Measurements from ENCODE around the gene B4GALNT3. TPM values are rescaled to one million over a fixed set of nuclear protein-coding genes. Genes with fewer than 3 reads are reported as not detected.

Gene B4GALNT3
- total RNA-seq, 2 experiments from 2014 or later = 3.4 to 5.4 TPM

DNA sequence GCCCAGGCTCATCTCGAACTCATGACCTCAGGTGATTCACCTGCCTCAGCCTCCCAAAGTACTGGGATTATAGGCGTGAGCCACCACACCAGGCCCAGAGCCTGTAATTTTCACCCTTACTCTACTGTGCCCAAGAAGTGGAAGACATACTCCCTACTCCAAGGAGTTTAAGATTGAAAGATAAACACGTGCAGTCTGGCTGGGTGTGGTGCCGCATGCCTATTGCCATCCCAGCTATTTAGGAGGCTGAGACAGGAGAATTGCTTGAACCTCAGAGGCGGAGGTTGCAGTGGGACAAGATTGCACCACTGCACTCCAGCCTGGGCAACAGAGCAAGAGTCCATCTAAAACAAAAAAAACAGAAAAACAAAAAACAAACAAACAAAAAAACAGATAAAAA, 113.5 kb downstream of the B4GALNT3 start:
- Histone ChIP-seq H3K79me2 (ENCODE audit: insufficient read depth, low read depth, low read length) (no peaks in the 10 kb centered on the region), H3K36me3 (ENCODE audit: insufficient read depth, low read length) (no peaks in the 10 kb centered on the region), H3K9me2 (ENCODE audit: insufficient read depth, low read length) (no peaks in the 10 kb centered on the region), H4K20me1 (ENCODE audit: insufficient read depth, low read length) (no peaks in the 10 kb centered on the region), H3K4me3 (ENCODE audit: low read depth, low read length, poor library complexity, severe bottlenecking) (no peak overlapping the region), H3K9me3 (ENCODE audit: low read length) (no peaks in the 10 kb centered on the region), H3K27ac (ENCODE audit: low read depth, low read length, poor library complexity, severe bottlenecking) (no peak overlapping the region), H2AFZ (ENCODE audit: low read length) (no peak overlapping the region), H3K4me2 (ENCODE audit: low read length) (no peak overlapping the region), H3K4me1 (ENCODE audit: insufficient read depth, low read length, poor library complexity, severe bottlenecking) (peaks cover 22% of the 10 kb centered on the region)
- DNase-seq (ENCODE audit: low spot score) = no peak
- no TSS peak for BruUV-seq (replicated peaks)
- ChIA-PET CTCF (ENCODE audit: unreplicated experiment) (no interaction called here), POLR2A (interaction anchor here (0.6 to 1.0 kb wide), 2 partner anchors 104 to 176 kb away, joined by 3 to 7 read pairs; no protein-coding TSS in a partner anchor)
- intact Hi-C loops (cut with micrococcal nuclease; ENCODE audit: unreplicated experiment) = loop anchor here (10.0 kb wide), 2 partner anchors 102 to 522 kb away; no protein-coding TSS in a partner anchor
- TF ChIP-seq EZH2phosphoT487 (IDR thresholded peaks at IDR 0.05; ENCODE audit: borderline replicate concordance, low read depth, low read length) = no peak
- TF ChIP-seq, protein P1, sequence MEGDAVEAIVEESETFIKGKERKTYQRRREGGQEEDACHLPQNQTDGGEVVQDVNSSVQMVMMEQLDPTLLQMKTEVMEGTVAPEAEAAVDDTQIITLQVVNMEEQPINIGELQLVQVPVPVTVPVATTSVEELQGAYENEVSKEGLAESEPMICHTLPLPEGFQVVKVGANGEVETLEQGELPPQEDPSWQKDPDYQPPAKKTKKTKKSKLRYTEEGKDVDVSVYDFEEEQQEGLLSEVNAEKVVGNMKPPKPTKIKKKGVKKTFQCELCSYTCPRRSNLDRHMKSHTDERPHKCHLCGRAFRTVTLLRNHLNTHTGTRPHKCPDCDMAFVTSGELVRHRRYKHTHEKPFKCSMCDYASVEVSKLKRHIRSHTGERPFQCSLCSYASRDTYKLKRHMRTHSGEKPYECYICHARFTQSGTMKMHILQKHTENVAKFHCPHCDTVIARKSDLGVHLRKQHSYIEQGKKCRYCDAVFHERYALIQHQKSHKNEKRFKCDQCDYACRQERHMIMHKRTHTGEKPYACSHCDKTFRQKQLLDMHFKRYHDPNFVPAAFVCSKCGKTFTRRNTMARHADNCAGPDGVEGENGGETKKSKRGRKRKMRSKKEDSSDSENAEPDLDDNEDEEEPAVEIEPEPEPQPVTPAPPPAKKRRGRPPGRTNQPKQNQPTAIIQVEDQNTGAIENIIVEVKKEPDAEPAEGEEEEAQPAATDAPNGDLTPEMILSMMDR (conservative IDR thresholded peaks at IDR 0.05; ENCODE audit: low read length) = no peak

DNA sequence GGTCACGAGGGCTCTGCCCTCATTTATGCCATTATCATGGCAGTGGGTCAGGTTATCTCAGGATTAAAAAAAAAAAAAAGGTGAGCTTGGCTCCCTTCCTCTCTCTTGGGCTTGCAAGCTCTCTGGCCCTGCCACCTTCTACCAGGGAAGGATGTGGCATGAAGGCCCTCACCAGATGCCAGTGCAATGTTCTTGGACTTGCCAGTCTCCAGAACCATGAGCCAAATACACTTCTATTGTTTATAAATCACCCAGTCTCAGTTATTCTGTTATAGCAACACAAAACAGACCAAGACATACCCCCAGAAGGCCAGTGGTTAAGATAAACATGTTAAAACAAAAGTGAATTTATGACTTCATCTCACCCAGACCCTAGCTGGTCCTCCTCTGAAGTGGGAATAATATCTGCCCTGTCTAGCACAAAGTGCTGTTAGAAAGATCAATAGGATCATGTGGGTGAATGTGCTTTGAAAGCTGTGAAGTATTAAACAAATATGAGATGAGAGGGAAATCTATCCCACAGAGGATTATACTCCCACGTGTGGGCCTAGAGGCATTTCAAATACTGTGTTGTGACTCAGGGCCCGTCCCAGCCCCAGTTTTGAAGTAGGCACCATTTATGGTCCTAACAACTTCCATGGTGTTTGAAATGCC, 114.9 kb downstream of the B4GALNT3 start:
- H3K27ac ChIP-seq (ENCODE audit: low read depth, low read length, poor library complexity, severe bottlenecking) = no peak overlapping the region
- H3K4me2 ChIP-seq (ENCODE audit: low read length) = no peak overlapping the region
- H3K9me2 ChIP-seq (ENCODE audit: insufficient read depth, low read length) = no peaks in the 10 kb centered on the region
- H3K9me3 ChIP-seq (ENCODE audit: low read length) = no peaks in the 10 kb centered on the region
- no peaks in the 10 kb centered on the region for H3K36me3 ChIP-seq (ENCODE audit: insufficient read depth, low read length)
- CTCF ChIA-PET (ENCODE audit: unreplicated experiment) = no interaction called here
- POLR2A ChIA-PET = interaction anchor here (1.6 kb wide), 1 partner anchor 154 kb away, joined by 3 read pairs; no protein-coding TSS in a partner anchor
- H4K20me1 ChIP-seq (ENCODE audit: insufficient read depth, low read length) = no peaks in the 10 kb centered on the region
- H2AFZ ChIP-seq (ENCODE audit: low read length) = no peak overlapping the region
- no peak overlapping the region for H3K4me3 ChIP-seq (ENCODE audit: low read depth, low read length, poor library complexity, severe bottlenecking)
- no peaks in the 10 kb centered on the region for H3K79me2 ChIP-seq (ENCODE audit: insufficient read depth, low read depth, low read length)
- BruUV-seq (replicated peaks) = no TSS peak
- peaks cover 18% of the 10 kb centered on the region for H3K4me1 ChIP-seq (ENCODE audit: insufficient read depth, low read length, poor library complexity, severe bottlenecking)
- no peak for DNase-seq (ENCODE audit: low spot score)
- no peak for TF ChIP-seq EZH2phosphoT487 (IDR thresholded peaks at IDR 0.05; ENCODE audit: borderline replicate concordance, low read depth, low read length)
- TF ChIP-seq, protein P1 (conservative IDR thresholded peaks at IDR 0.05; ENCODE audit: low read length) = no peak
- intact Hi-C loops (cut with micrococcal nuclease; ENCODE audit: unreplicated experiment) = loop anchor here (10.0 kb wide), 2 partner anchors 100 to 520 kb away; no protein-coding TSS in a partner anchor

DNA sequence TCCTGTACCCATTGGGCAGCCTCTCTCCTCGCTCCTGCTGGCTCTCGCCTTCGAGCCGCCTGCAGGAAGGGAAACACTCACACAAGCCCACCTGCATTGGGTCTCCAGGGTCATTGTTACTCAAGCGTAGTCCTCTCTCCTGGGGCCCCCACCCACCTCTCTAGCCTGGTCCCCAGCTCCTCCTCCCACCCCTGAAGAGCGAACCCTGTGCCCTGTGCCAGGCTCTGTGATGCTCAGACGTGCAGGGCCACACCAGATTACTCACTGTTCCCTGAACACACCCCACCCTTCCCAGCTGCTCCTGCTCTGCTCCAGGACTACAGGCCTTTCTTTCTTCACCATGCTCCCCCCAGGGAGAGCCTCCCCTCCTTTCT, 115.4 kb downstream of the B4GALNT3 start:
- BruUV-seq (replicated peaks) = no TSS peak
- no peaks in the 10 kb centered on the region for H3K36me3 ChIP-seq (ENCODE audit: insufficient read depth, low read length)
- no peak overlapping the region for H3K4me2 ChIP-seq (ENCODE audit: low read length)
- ChIA-PET CTCF (ENCODE audit: unreplicated experiment) (interaction anchor here (1.3 to 1.5 kb wide), 2 partner anchors 176 to 375 kb away, joined by 4 to 9 read pairs; partner anchors contain the start of gene RAD52), POLR2A (interaction anchor here (1.2 to 3.1 kb wide), 3 partner anchors 110 to 176 kb away, joined by 3 to 14 read pairs (median 3); no protein-coding TSS in a partner anchor)
- no peak overlapping the region for H3K27ac ChIP-seq (ENCODE audit: low read depth, low read length, poor library complexity, severe bottlenecking)
- H3K79me2 ChIP-seq (ENCODE audit: insufficient read depth, low read depth, low read length) = no peaks in the 10 kb centered on the region
- peaks cover 15% of the 10 kb centered on the region for H3K4me1 ChIP-seq (ENCODE audit: insufficient read depth, low read length, poor library complexity, severe bottlenecking)
- H3K9me2 ChIP-seq (ENCODE audit: insufficient read depth, low read length) = no peaks in the 10 kb centered on the region
- TF ChIP-seq EZH2phosphoT487 (IDR thresholded peaks at IDR 0.05; ENCODE audit: borderline replicate concordance, low read depth, low read length) = no peak
- TF ChIP-seq, protein P1 (conservative IDR thresholded peaks at IDR 0.05; ENCODE audit: low read length) = no peak
- H4K20me1 ChIP-seq (ENCODE audit: insufficient read depth, low read length) = no peaks in the 10 kb centered on the region
- no peak for DNase-seq (ENCODE audit: low spot score)
- intact Hi-C loops (cut with micrococcal nuclease; ENCODE audit: unreplicated experiment) = loop anchor here (10.0 kb wide), 2 partner anchors 100 to 520 kb away; no protein-coding TSS in a partner anchor
- H3K4me3 ChIP-seq (ENCODE audit: low read depth, low read length, poor library complexity, severe bottlenecking) = no peak overlapping the region
- H3K9me3 ChIP-seq (ENCODE audit: low read length) = no peaks in the 10 kb centered on the region
- peak overlapping the region; percentile 95 for H2AFZ ChIP-seq (ENCODE audit: low read length)

Data from OCI-LY7 (cell line).